GM23338 (cell line): ENCODE data around the gene HDDC3. TPM values are rescaled to one million over a fixed set of nuclear protein-coding genes. Genes with fewer than 3 reads are reported as not detected.

Experiments
- ATAC-seq: fragments of 200-7000 bp; cut with Tn5 transposase; 3 replicates; pipeline ENCODE4 v1.9.1; 2020
- DNase-seq: peaks from one replicate; pipeline ENCODE4 v3.0.0-alpha.2; 2015; ENCODE audit warnings: low spot score
- H2AFZ ChIP-seq: fragments of 200-600 bp; sonication (generic); 2 replicates; pipeline ENCODE4 v1.8.0; 2016; ENCODE audit warnings: antibody characterized with exemption, mild to moderate bottlenecking, moderate library complexity
- H3F3A ChIP-seq: fragments of 200-600 bp; sonication (generic); replicated peaks from 2 replicates; pipeline ENCODE4 v1.8.0; 2017; ENCODE audit warnings: antibody characterized with exemption, mixed run types, low read depth
- H3K27ac ChIP-seq: fragments of 200-600 bp; sonication (generic); 2 replicates; pipeline ENCODE4 v1.6.1; 2016; ENCODE audit warnings: low read depth
- H3K27me3 ChIP-seq: fragments of 200-600 bp; sonication (generic); 2 replicates; pipeline ENCODE4 v1.8.0; 2016; ENCODE audit warnings: mild to moderate bottlenecking, mixed run types, moderate library complexity; ENCODE audit not compliant: insufficient read depth
- H3K36me3 ChIP-seq: fragments of 200-600 bp; sonication (generic); 2 replicates; pipeline ENCODE4 v1.8.0; 2016; ENCODE audit warnings: mild to moderate bottlenecking; ENCODE audit not compliant: insufficient read depth
- H3K4me1 ChIP-seq: fragments of 200-600 bp; sonication (generic); 2 replicates; pipeline ENCODE4 v1.8.0; 2016; ENCODE audit warnings: mild to moderate bottlenecking, moderate library complexity; ENCODE audit not compliant: insufficient read depth
- H3K4me2 ChIP-seq: fragments of 200-600 bp; sonication (generic); 2 replicates; pipeline ENCODE4 v1.7.1; 2017; ENCODE audit warnings: mixed run types
- H3K4me3 ChIP-seq: fragments of 200-600 bp; sonication (generic); 2 replicates; pipeline ENCODE4 v1.6.1; 2016; ENCODE audit warnings: mixed run types
- H3K79me2 ChIP-seq: fragments of 200-600 bp; sonication (generic); replicated peaks from 2 replicates; pipeline ENCODE4 v1.8.0; 2017; ENCODE audit warnings: mild to moderate bottlenecking; ENCODE audit not compliant: insufficient read depth
- H3K9me2 ChIP-seq: fragments of 200-600 bp; sonication (generic); 2 replicates; pipeline ENCODE4 v1.8.0; 2017; ENCODE audit not compliant: insufficient read depth
- H4K20me1 ChIP-seq: fragments of 200-600 bp; sonication (generic); replicated peaks from 2 replicates; pipeline ENCODE4 v1.8.0; 2017; ENCODE audit warnings: mild to moderate bottlenecking; ENCODE audit not compliant: insufficient read depth
- H3K27ac Mint-ChIP-seq: 2 replicates; pipeline ENCODE4 v1.8.0; 2020; ENCODE audit warnings: inconsistent platforms, mild to moderate bottlenecking, moderate library complexity, mixed read lengths
- H3K27me3 Mint-ChIP-seq: 3 replicates; pipeline ENCODE4 v1.8.0; 2022; ENCODE audit warnings: low read depth, mild to moderate bottlenecking, moderate library complexity, mixed read lengths, inconsistent platforms; ENCODE audit not compliant: insufficient read depth, poor library complexity
- H3K36me3 Mint-ChIP-seq: 3 replicates; pipeline ENCODE4 v1.8.0; 2021; ENCODE audit warnings: low read depth, mild to moderate bottlenecking, inconsistent platforms, moderate library complexity, mixed read lengths
- H3K4me1 Mint-ChIP-seq: 3 replicates; pipeline ENCODE4 v1.8.0; 2020; ENCODE audit warnings: mild to moderate bottlenecking, inconsistent platforms, mixed read lengths
- H3K4me3 Mint-ChIP-seq: 3 replicates; pipeline ENCODE4 v1.8.0; 2021; ENCODE audit warnings: moderate library complexity, mild to moderate bottlenecking, inconsistent platforms, mixed read lengths
- H3K9me3 Mint-ChIP-seq: 3 replicates; pipeline ENCODE4 v1.8.0; 2020; ENCODE audit warnings: moderate library complexity, mild to moderate bottlenecking, inconsistent platforms, mixed read lengths
- CTCF ChIP-seq, 2 experiments: fragments of 200-600 bp in 1 of 2; sonication (generic) in 1 of 2; conservative IDR thresholded peaks; 2 replicates each; pipeline versions ENCODE4 v1.5.1 to v1.6.1; 2016 to 2017; ENCODE audit warnings: antibody characterized with exemption in 2 of 2, low read depth in 2 of 2, mild to moderate bottlenecking in 2 of 2, moderate library complexity in 1 of 2
- EZH2 ChIP-seq: fragments of 200-600 bp; sonication (generic); IDR thresholded peaks from one replicate; pipeline ENCODE4 v1.8.0; 2017; ENCODE audit warnings: antibody characterized with exemption, mild to moderate bottlenecking, low read depth; ENCODE audit not compliant: unreplicated experiment
- EZH2phosphoT487 ChIP-seq: fragments of 200-600 bp; sonication (generic); IDR thresholded peaks from one replicate; pipeline ENCODE4 v1.8.1; 2018; ENCODE audit warnings: antibody characterized with exemption; ENCODE audit not compliant: unreplicated experiment
- POLR2AphosphoS5 ChIP-seq: IDR thresholded peaks from 2 replicates; pipeline ENCODE4 v1.6.1; 2016; ENCODE audit warnings: antibody characterized with exemption, low read depth
- ZNF462 ChIP-seq: fragments of 250-450 bp; sonication (Bioruptor Pico); IDR thresholded peaks from 2 replicates; pipeline ENCODE4 v1.5.0; 2020; ENCODE audit warnings: mild to moderate bottlenecking, moderate library complexity
- polyA plus RNA-seq: library from polyadenylated mRNA; unstranded; fragments of >200 nt; fragmentation: Nextera tagmentation; extraction: Ambion mirVana; gene quantifications from 2 replicates; pipeline ENCODE4 v1.2.1, GENCODE V29; 2016
- total RNA-seq: library from RNA; depleted of rRNA; stranded (reverse); fragments of >200 nt; shearing (Covaris generic); gene quantifications from 2 replicates; pipeline ENCODE4 v1.2.3, GENCODE V29; 2014

Gene HDDC3
- total and polyA plus RNA-seq, 2 experiments from 2014 or later, result 17.4 to 19.0 TPM

- no peaks in the 10 kb centered on the region; the same call in 2 of the 3 replicates for H3K4me1 Mint-ChIP-seq
- TF ChIP-seq CTCF (conservative IDR thresholded peaks at IDR 0.05; ENCODE audit: low read depth in 2 of 2) (no peak), EZH2 (no peak), EZH2phosphoT487 (no peak), POLR2AphosphoS5 (no peak), ZNF462 (CRISPR knock-in tag) (no peak)
- no peaks in the 10 kb centered on the region for H3K9me2 ChIP-seq
- no peak overlapping the region for H3K4me3 ChIP-seq
- H3K27me3 Mint-ChIP-seq, result peaks cover 9% of the 10 kb centered on the region
- H3K36me3 Mint-ChIP-seq, result peaks cover 65% of the 10 kb centered on the region
- H3F3A ChIP-seq, result peaks cover 10% of the 10 kb centered on the region; the same call in 1 of the 2 replicates
- no peaks in the 10 kb centered on the region; the same call in 2 of the 3 replicates for H3K9me3 Mint-ChIP-seq
- no peak overlapping the region for H3K27ac ChIP-seq
- no peaks in the 10 kb centered on the region for H4K20me1 ChIP-seq
- H2AFZ ChIP-seq, result no peak overlapping the region
- H3K79me2 ChIP-seq, result no peaks in the 10 kb centered on the region
- DNase-seq (no peak), ATAC-seq (no peak)
- H3K4me1 ChIP-seq, result peaks cover 2% of the 10 kb centered on the region
- H3K36me3 ChIP-seq, result peaks cover 7% of the 10 kb centered on the region; the same call in 1 of the 2 replicates
- no peak overlapping the region for H3K4me2 ChIP-seq
- H3K4me3 Mint-ChIP-seq, result no peak overlapping the region
- H3K27me3 ChIP-seq, result no peaks in the 10 kb centered on the region
- H3K27ac Mint-ChIP-seq, result no peak overlapping the region
These were observed 18.3 kb upstream of the HDDC3 start for GRCh38 chr15:90950676-90951075.
